NCI-H2107 (cell line): ENCODE data around the gene BPGM.
"Not testable (repeated sequence)": the region's sequence is repeated elsewhere in the genome, so short reads cannot be mapped to it uniquely, and the experiment has no call there.

Source experiments
- DNase-seq: peaks from one replicate; lab custom pipeline; 2025; lab: John Stamatoyannopoulos, UW

Gene BPGM

GRCh38 chr7:134632052-134632451 is 14.6 kb upstream of the BPGM start:
- DNase-seq, result no peak

- DNase-seq, result no peak
These were observed 13.6 kb upstream of the BPGM start for GRCh38 chr7:134632937-134633540.

- DNase-seq, result no peak
These were observed 10.6 kb upstream of the BPGM start for GRCh38 chr7:134636008-134636449.

- no peak for DNase-seq
These were observed 9.2 kb upstream of the BPGM start for GRCh38 chr7:134637441-134637840.

GRCh38 chr7:134637934-134638719 is 8.5 kb upstream of the BPGM start:
- DNase-seq, result no peak

- DNase-seq, result no peak
These were observed 7.6 kb upstream of the BPGM start for GRCh38 chr7:134639061-134639460.

GRCh38 chr7:134639683-134640279 is 6.9 kb upstream of the BPGM start:
- no peak for DNase-seq

GRCh38 chr7:134640842-134641715 is 5.6 kb upstream of the BPGM start:
- DNase-seq, result no peak

GRCh38 chr7:134641981-134642380 is 4.7 kb upstream of the BPGM start:
- not testable (repeated sequence) for DNase-seq

- DNase-seq, result no peak
These were observed 3.5 kb upstream of the BPGM start for GRCh38 chr7:134643131-134643530.

GRCh38 chr7:134645478-134645877 is 1.2 kb upstream of the BPGM start:
- no peak for DNase-seq

- no peak for DNase-seq
These were observed 718 bp upstream of the BPGM start for GRCh38 chr7:134645935-134646334.

- DNase-seq, result no peak
These were observed 1.8 kb downstream of the BPGM start for GRCh38 chr7:134648456-134648855.

GRCh38 chr7:134649226-134649775 is 2.6 kb downstream of the BPGM start:
- no peak for DNase-seq

- no peak for DNase-seq
These were observed 5.3 kb downstream of the BPGM start for GRCh38 chr7:134651991-134652390.

GRCh38 chr7:134654104-134654775 is 7.6 kb downstream of the BPGM start:
- DNase-seq, result no peak

- DNase-seq, result no peak
These were observed 10.9 kb downstream of the BPGM start for GRCh38 chr7:134657526-134657925.

GRCh38 chr7:134660242-134660785 is 13.7 kb downstream of the BPGM start:
- no peak for DNase-seq

- DNase-seq, result no peak
These were observed 14.3 kb downstream of the BPGM start for GRCh38 chr7:134660961-134661376.

GRCh38 chr7:134662166-134662870 is 15.7 kb downstream of the BPGM start:
- no peak for DNase-seq

- no peak for DNase-seq
These were observed 16.2 kb downstream of the BPGM start for GRCh38 chr7:134662871-134663205.
